M059J (cell line): ENCODE measurements around the gene ANXA2. TPM values are rescaled to one million over a fixed set of nuclear protein-coding genes. Genes with fewer than 3 reads are reported as not detected.
A peak's percentile ranks its signal among the peaks of the same experiment; 100 is the strongest.
"Not testable (repeated sequence)": the region's sequence is repeated elsewhere in the genome, so short reads cannot be mapped to it uniquely, and the experiment has no call there.

Experiments
- DNase-seq: peaks from one replicate; pipeline ENCODE4 v3.0.0-alpha.2; 2012; ENCODE audit warnings: low read depth
- total RNA-seq: library from RNA; depleted of rRNA; stranded (reverse); fragments of >200 nt; shearing (Covaris generic); gene quantifications from 2 replicates; pipeline ENCODE4 v1.2.3, GENCODE V29; 2014; rRNA removed

The ANXA2 gene
- total RNA-seq, result 2,649 and 2,950 TPM in 2 replicates

- DNase-seq, result peak; percentile 85
Measured at GRCh38 chr15:60397772-60398445, at the start of gene ANXA2. TSS of gene ANXA2 (minus strand) at chr15:60397986. CDS start at chr15:60386075, 11,911 bp downstream.

DNA sequence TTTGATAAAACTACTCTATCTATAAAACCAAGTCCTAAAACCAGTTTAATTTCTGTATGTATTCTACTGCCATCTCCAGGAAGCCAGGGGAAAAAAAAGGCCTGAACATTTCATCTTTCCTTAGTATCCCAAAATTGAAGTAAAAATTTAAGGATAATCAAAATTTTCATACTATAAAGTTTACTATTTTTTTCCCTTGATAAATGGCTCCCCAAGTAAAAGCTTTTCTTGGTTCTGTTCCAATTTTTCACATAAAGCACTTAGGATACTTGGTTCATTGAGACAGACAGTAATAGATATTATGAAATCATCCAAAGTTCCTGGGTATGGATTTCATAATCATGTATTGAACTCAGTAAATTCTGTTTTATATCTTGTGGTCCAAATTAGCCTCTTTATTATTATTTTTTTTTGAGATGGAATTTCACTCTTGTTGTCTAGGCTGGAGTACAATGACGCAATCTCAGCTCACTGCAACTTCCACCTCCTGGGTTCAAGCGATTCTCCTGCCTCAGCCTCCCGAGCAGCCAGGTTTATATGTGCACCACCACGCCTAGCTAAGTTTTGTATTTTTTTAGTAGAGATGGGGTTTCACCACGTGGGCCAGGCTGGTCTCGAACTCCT, 46.6 kb upstream of the ANXA2 start:
- DNase-seq, result peak; percentile 42

GRCh38 chr15:60442763-60443162, 45.0 kb upstream of the ANXA2 start:
- peak; percentile 46 for DNase-seq

GRCh38 chr15:60442031-60442650, 44.4 kb upstream of the ANXA2 start:
- DNase-seq, result no peak

- DNase-seq, result no peak
Measured at GRCh38 chr15:60441331-60441730, 43.5 kb upstream of the ANXA2 start.

DNA sequence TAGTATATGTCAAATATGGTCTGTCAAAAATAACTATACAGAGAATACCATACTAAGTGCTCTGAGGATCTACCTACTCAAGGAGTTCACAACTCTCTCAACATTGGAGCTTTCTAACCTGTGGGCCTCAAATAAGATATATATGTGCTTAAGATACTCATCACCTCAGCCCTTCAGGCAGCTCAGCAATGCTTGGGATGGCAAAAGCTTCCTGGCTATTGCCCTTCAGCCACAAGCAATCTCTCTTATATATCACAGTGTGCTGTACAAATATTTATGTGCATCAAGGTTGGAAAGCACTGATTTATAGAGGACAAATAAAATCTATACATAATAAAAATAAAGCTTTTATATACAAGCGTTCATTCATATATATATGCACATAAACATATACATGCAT, 40.9 kb upstream of the ANXA2 start:
- no peak for DNase-seq

GRCh38 chr15:60428935-60429334, 31.1 kb upstream of the ANXA2 start:
- DNase-seq, result no peak

DNA sequence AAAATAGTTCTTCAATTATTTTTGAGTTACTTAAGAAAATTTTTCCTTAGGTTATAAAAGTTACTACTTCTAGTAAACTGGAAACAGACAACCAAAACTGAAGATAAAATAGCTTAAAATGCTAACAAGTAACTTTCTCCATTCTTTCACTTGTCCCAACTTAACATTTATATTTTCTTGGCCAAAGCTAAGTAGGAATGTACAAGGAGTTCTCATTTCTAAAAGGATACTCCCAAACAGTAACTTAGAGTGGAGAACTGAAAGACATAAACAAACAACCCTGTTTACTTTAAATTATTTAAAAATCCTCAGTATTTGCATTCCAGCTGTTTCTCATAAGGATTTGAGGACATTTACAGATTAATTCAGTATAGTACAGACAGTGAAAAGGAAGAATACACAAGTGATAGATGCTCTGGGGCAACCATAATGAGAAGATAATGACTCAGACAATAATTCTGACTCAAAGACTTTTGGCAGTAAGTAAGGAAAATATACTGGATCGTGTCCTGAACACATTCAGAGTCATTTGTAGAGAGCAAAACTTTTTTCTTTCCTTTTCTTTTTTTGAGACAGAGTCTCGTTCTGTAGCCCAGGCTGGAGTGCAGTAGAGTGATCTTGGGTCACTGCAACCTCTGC, 29.2 kb upstream of the ANXA2 start:
- DNase-seq, result peak; percentile 79

GRCh38 chr15:60425461-60425860, 27.7 kb upstream of the ANXA2 start:
- DNase-seq, result no peak

GRCh38 chr15:60424006-60424405, 26.2 kb upstream of the ANXA2 start:
- no peak for DNase-seq

DNA sequence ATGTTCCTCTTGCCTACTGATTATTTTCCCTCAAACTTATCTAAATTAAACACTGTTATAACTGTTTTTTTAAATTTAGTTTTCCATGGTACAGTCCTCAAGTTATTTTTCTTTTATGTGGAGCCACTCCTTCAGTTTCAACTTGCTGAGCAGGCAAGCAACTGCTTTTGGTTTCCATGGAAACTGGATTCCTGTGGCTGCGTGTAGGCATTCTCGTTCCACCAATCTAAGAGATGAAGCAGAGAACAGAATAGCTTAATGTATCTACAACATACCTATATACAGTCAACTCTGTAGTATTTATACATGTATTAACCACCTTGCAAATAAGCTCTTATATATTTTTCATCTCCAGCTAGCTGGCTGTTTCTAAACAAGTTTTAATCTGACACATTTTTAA, 25.8 kb upstream of the ANXA2 start:
- peak; percentile 91 for DNase-seq

DNA sequence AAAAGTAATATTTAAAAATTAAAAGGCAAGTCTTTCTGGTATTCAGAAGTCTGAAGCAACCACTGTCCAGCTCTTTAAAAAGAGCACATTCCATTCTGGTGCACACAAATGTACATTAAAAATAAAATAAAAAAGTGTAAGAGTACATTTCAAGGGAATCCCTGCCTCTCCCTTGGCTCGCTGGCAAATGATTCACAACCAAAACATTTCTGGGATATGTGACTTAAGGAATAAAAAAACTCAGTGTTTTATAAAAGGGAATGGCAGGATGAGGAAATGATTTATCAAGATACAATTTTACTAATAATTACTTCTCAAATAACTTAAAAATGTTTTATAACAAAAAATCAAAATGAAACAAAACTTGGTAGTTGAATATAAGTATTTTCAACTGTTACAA, 23.8 kb upstream of the ANXA2 start:
- DNase-seq, result peak; percentile 64

DNA sequence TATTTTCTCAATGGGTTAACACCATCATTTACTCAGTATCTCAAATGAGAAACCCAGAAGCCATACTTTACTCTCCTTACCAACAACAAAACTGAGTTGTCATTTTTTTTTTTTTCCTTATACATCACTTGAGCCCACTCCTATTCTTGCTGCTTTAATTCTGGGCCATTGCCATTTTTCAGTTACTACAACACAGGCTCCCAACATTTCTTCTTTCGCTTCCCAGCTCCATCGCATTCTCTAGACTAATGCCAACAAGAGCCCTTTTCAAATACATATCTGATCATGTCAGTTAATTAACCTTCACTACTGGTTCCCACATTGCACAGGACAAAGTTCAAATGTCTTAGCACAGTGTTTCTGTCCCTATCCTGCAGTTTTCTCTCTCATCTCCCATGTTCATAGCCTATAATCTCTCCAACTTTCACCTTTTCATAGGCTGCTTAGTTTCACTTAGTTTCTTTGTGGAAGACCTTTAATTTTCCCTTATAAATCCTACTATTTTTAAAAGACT, 22.5 kb upstream of the ANXA2 start:
- DNase-seq, result no peak

DNA sequence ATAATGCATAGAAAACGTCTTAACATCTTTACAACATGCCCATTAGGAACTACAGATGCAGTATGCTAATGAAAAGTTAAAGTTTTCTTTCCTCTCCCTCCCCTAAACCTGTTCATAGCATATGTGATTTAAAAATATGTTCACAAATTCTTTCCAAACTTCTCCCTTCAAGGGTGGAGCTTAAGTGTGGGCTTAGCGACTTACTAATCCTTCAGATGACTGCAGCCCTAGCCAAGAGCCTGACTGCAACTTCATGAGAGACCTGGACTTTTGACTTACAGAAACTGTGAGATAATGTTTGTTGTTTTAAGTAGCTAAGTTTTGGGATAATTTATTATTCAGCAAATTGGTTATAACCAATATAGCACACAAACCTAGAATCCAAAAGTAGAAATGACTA, 22.0 kb upstream of the ANXA2 start:
- DNase-seq, result no peak

GRCh38 chr15:60418096-60418495, 20.3 kb upstream of the ANXA2 start:
- DNase-seq, result no peak

DNA sequence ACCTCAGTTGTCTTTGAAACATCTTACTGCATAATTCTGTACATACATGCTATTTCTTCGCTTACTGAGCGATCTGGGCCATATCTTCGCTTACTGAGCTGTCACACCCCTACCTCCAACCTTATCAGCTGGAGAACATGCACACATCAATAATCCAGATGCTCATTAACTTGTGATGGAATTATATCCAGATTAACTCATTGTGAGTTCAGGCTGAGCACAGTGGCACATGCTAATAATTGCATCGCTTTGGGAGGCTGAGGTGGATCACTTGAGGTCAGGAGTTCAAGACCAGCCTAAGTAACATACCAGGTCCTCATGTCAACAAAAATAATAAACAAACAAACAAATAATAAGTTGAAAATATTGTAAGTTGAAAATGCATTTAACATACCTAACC, 19.3 kb upstream of the ANXA2 start:
- no peak for DNase-seq

DNA sequence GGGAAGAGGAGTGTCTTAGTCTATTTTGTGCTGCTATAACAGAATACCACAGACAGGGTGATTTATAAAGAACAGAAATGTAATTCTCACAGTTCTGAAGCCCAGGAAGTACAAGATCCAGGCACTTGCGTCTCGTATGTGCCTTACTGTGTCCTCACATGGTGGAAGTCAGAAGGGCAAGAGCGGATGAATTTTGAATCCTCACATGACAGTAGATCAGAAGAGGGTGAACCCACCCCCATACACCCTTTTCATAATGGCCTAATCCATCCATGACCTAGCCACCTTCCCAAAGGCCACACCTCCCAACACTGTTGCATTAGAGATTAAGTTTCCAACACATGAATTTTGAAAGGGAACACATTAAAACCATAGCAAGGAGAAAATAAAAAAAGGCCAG, 18.7 kb upstream of the ANXA2 start:
- DNase-seq, result no peak

- peak; percentile 43 for DNase-seq
Measured at GRCh38 chr15:60414016-60414682, 16.4 kb upstream of the ANXA2 start.

DNA sequence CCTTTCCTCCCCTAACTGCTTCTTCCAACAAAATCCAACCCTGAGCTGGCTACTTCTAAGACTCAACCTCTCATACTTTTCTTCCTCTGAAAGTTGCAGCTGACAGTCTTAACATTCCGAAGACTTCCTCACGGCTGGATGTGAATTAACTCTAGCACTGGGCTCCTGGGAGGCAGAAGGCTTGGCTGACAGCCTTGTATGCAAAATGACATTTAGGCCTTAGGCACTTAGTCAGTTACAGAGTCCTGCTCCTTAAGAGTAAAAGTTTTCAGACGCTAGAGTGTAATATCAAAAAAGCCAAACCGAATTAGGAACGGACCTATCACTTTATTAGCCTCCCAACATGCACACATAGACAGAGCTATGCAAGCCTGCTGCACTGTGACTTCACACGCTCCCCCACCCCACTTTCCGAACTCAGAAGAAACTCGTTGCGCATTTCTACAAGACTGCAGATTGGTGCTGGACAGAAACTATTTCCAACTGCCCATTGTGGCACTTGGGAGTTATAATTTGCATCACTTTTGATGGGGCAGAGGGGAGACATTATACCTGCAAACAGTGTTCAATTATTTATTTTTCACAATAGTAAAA, 15.5 kb upstream of the ANXA2 start:
- DNase-seq, result no peak

GRCh38 chr15:60412807-60413206, 15.0 kb upstream of the ANXA2 start:
- not testable (repeated sequence) for DNase-seq

DNA sequence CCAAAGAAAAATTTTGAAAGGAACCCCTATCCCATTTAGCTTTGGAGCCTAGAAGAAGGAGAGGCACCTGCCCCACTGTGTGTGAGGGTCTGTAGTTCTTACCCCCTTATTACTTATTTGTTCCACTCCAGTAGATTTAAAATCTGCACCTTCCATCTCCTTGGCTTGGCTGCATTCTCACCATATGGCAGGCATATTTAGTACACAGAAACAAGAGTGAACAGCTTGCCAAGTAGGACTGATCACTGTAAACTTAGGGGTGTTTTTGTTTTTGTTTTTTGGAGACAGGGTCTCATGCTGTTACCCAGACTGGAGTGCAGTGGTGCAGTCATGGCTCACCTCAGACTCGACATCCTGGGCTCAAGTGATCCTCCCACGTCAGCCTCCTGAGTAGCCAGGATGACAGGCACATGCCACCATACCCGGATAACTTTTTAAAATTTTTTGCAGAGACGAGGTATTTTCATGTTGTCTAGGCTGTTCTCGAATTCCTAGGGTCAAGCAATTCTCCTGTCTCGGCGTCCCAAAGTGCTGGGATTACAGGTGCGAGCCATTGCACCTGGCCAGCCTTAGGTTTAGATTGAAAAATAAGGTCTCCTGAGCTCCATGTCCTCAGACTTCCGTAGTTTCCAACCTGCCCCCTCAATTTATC, 14.1 kb upstream of the ANXA2 start:
- no peak for DNase-seq
